Measurements from ENCODE around the gene ACOT13.

The ACOT13 gene

GRCh38 chr6:24699521-24700359 lies 32.9 kb downstream of the ACOT13 start:
- no peaks in the 10 kb centered on the region for H3K79me2 ChIP-seq (ENCODE audit: insufficient read depth, low read length)
- H3K27me3 ChIP-seq (ENCODE audit: low read length), result no peaks in the 10 kb centered on the region
- no peak for TF ChIP-seq CTCF (IDR thresholded peaks at IDR 0.05; ENCODE audit: insufficient read depth, low read length, poor library complexity, severe bottlenecking)
- no peak for TF ChIP-seq EZH2phosphoT487 (conservative IDR thresholded peaks at IDR 0.05; ENCODE audit: low read length)
- H3K27ac ChIP-seq (ENCODE audit: low read depth, low read length), result no peak overlapping the region; the same call in 1 of the 2 replicates
- H3K4me3 ChIP-seq (ENCODE audit: insufficient read depth, low read length, poor library complexity, severe bottlenecking), result no peak overlapping the region
- peaks cover 68% of the 10 kb centered on the region for H3F3A ChIP-seq (ENCODE audit: insufficient read depth)
- peaks cover 3% of the 10 kb centered on the region for H4K20me1 ChIP-seq (ENCODE audit: low read depth, low read length)
- peaks cover 36% of the 10 kb centered on the region for H3K36me3 ChIP-seq (ENCODE audit: low read length)
- no peak overlapping the region for H3K9ac ChIP-seq (ENCODE audit: low read length)
- H3K9me3 ChIP-seq (ENCODE audit: insufficient read depth, low read length), result no peaks in the 10 kb centered on the region
- H3K9me2 ChIP-seq (replicated peaks; ENCODE audit: insufficient read depth, low read length), result no peaks in the 10 kb centered on the region
- H3K4me2 ChIP-seq (ENCODE audit: low read depth, low read length, poor library complexity, severe bottlenecking), result no peak overlapping the region
- H2AFZ ChIP-seq (ENCODE audit: low read depth, low read length, severe bottlenecking), result no peak overlapping the region

- Histone ChIP-seq H3K4me3 (ENCODE audit: insufficient read depth, low read length, poor library complexity, severe bottlenecking) (no peak overlapping the region), H3K27me3 (ENCODE audit: low read length) (no peaks in the 10 kb centered on the region), H3F3A (ENCODE audit: insufficient read depth) (peaks cover 80% of the 10 kb centered on the region), H3K9ac (ENCODE audit: low read length) (no peak overlapping the region), H4K20me1 (ENCODE audit: low read depth, low read length) (peaks cover 16% of the 10 kb centered on the region), H3K79me2 (ENCODE audit: insufficient read depth, low read length) (0 out of 2 replicates have a peak, but pooled peaks cover 5% of the 10 kb centered on the region), H3K27ac (ENCODE audit: low read depth, low read length) (no peak overlapping the region), H3K9me3 (ENCODE audit: insufficient read depth, low read length) (no peaks in the 10 kb centered on the region), H2AFZ (ENCODE audit: low read depth, low read length, severe bottlenecking) (no peak overlapping the region), H3K9me2 (replicated peaks; ENCODE audit: insufficient read depth, low read length) (no peaks in the 10 kb centered on the region), H3K4me2 (ENCODE audit: low read depth, low read length, poor library complexity, severe bottlenecking) (no peak overlapping the region), H3K36me3 (ENCODE audit: low read length) (peaks cover 64% of the 10 kb centered on the region)
- TF ChIP-seq EZH2phosphoT487 (conservative IDR thresholded peaks at IDR 0.05; ENCODE audit: low read length) (no peak), CTCF (IDR thresholded peaks at IDR 0.05; ENCODE audit: insufficient read depth, low read length, poor library complexity, severe bottlenecking) (no peak)
These were observed 35.9 kb downstream of the ACOT13 start for GRCh38 chr6:24702720-24703282.

GRCh38 chr6:24704468-24704867 lies 37.6 kb downstream of the ACOT13 start:
- H3K27ac ChIP-seq (ENCODE audit: low read depth, low read length), result peak overlapping the region; percentile 19; the same call in 1 of the 2 replicates
- peaks cover 91% of the 10 kb centered on the region for H3F3A ChIP-seq (ENCODE audit: insufficient read depth)
- no peak overlapping the region for H3K4me2 ChIP-seq (ENCODE audit: low read depth, low read length, poor library complexity, severe bottlenecking)
- TF ChIP-seq EZH2phosphoT487 (conservative IDR thresholded peaks at IDR 0.05; ENCODE audit: low read length) (no peak), CTCF (IDR thresholded peaks at IDR 0.05; ENCODE audit: insufficient read depth, low read length, poor library complexity, severe bottlenecking) (no peak)
- H2AFZ ChIP-seq (ENCODE audit: low read depth, low read length, severe bottlenecking), result no peak overlapping the region
- H4K20me1 ChIP-seq (ENCODE audit: low read depth, low read length), result peaks cover 25% of the 10 kb centered on the region
- H3K9me2 ChIP-seq (replicated peaks; ENCODE audit: insufficient read depth, low read length), result no peaks in the 10 kb centered on the region
- no peak overlapping the region for H3K9ac ChIP-seq (ENCODE audit: low read length)
- H3K4me3 ChIP-seq (ENCODE audit: insufficient read depth, low read length, poor library complexity, severe bottlenecking), result no peak overlapping the region
- H3K27me3 ChIP-seq (ENCODE audit: low read length), result no peaks in the 10 kb centered on the region
- peaks cover 13% of the 10 kb centered on the region for H3K79me2 ChIP-seq (ENCODE audit: insufficient read depth, low read length)
- H3K9me3 ChIP-seq (ENCODE audit: insufficient read depth, low read length), result no peaks in the 10 kb centered on the region
- peaks cover 81% of the 10 kb centered on the region for H3K36me3 ChIP-seq (ENCODE audit: low read length)
